ENCODE data around the gene NUP210L.

The NUP210L gene

DNA sequence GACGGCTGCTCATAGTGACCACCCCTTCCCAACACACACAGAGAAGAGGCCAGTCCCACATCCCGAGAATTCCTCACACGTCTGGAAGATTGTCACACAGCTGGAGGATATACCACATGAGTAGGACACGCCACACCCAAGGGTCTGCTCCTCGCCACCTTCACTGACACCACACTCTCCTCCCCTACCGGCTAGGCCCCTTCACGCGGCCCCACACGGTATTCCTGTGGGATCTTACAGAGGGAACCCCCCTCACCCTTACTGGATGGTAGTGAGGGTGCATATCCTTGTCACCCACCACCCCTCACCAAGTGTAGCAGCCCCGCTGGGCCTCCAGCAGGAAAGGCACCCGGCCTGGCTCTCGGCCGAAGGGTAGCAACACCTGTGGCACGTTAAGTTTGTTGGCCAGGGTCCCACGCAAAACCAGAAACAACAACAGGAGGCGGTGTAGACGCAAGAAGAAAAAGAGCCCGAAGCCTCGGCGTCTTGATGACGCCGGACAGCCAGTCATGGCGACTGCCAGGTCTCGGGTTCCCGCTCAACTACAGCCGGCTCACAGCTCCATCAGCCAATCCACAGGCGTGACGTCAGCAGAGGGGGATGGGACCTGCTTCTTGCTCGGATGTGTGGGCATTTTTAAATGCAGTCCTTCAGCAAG is at the start of gene NUP210L:
TSS of gene NUP210L (minus strand) at position 540 of the 658 bp plus-strand sequence.
- TF ChIP-seq POLR2A (IDR thresholded peaks at IDR 0.05; ENCODE audit: low read length) (no peak), GATA1 (IDR thresholded peaks at IDR 0.05; ENCODE audit: low read depth, low read length) (no peak)
- DNase-seq: peak; percentile 29 to 44

DNA sequence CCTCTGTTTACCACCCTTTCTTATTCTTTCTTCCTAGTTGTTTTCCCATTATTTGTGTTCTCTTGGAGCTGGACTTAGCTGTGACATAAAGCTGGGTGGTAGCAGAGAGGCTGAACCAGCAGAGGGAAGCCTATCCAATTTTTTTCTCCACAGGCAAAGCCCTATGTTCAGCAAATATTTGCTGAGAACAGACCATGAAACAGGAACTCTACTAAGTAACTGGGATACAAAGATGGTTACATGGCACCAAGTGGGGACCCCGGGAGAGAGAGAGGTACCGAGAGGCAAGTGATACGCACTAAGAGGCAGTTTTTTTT is 44.6 kb upstream of the NUP210L start:
- TF ChIP-seq POLR2A (IDR thresholded peaks at IDR 0.05; ENCODE audit: low read length) (no peak), GATA1 (IDR thresholded peaks at IDR 0.05; ENCODE audit: low read depth, low read length) (no peak)

DNA sequence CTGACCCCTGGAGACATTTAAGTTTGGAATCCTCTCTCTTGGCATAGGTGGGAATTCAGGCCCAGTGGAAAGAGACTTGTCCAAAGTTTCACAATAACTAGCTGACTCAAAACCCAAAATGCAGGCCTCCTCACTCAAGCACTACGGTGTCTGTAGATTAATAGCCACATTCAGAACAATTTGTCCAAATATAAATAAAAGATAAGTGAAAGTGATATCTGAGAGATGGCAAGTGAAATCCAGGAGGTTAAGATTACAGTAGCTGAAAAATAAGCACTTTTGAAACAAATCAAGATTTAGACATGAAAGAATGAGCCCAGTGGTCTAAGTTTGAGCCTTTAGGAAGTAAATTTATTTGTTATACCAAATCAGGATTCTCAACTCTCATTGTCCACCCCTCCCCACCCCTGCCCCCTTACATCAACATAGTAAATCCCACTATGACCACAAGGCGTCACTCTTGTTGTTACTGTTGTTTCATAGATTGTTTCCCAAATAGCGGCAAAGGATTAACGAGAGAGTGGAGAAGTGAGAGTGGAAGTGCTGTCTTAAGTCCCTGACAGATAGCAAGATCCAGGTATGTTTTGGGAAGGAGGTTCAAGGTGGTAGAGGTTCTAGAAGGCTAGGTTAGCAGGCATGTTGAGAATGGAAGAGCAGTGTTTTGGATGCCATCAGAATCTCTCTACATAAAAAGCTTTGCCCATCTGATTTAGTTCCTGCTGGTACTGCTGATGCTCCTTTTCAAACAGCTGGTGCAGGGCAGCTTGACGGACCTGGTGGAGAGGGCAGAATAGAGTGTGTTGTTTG is 44.1 kb upstream of the NUP210L start:
- TF ChIP-seq GATA1 (IDR thresholded peaks at IDR 0.05; ENCODE audit: low read depth, low read length): no peak
- TF ChIP-seq POLR2A (IDR thresholded peaks at IDR 0.05; ENCODE audit: low read length): no peak

More for the DNA sequence above, 44.6 kb upstream of the NUP210L start:
- DNase-seq: no peak

DNA sequence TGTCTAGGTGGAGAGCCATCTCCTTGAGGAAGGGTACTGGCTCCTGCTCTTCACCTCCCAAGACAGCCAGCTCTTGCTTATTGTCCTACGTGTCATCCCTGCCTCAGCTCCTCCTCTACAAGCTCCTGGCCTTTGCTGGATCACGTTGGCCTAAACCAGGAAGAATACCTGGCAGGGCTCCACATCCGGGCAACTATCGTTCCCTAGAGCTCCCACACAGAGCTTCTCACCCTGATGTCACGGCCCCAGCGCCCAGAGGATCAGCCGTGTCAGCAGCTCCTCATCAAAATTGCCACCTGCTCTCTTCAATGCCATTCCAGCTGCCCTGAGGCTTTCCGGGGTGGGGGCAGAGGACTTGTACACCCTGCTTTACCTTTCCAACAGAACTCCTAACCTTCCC is 38.9 kb upstream of the NUP210L start:
- TF ChIP-seq GATA1 (IDR thresholded peaks at IDR 0.05; ENCODE audit: low read depth, low read length): no peak
- no peak for TF ChIP-seq POLR2A (IDR thresholded peaks at IDR 0.05; ENCODE audit: low read length)
- DNase-seq: no peak

More for the DNA sequence above, 44.1 kb upstream of the NUP210L start:
- peak; percentile 64 to 79 for DNase-seq

DNA sequence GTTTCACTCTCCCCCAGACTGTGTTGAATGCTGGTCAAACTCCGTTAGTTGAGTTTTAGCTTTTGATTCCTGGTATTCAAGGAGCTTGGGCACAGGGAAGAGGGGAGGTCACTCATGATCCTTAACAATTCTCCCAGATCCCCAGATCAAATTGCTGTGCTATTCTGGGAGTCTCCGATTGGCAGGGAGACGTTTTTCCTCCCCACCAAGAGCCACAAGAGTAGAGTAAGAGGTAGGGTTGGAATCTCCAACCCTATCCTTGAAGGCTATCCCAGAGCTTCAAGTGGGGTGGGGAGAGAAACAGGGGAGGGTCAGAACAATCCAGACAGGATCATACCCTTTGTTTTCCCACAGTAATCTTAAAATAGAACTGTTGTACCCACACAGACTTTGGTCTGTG is 37.6 kb upstream of the NUP210L start:
- DNase-seq: no peak
- TF ChIP-seq POLR2A (IDR thresholded peaks at IDR 0.05; ENCODE audit: low read length): no peak
- TF ChIP-seq GATA1 (IDR thresholded peaks at IDR 0.05; ENCODE audit: low read depth, low read length): no peak

DNA sequence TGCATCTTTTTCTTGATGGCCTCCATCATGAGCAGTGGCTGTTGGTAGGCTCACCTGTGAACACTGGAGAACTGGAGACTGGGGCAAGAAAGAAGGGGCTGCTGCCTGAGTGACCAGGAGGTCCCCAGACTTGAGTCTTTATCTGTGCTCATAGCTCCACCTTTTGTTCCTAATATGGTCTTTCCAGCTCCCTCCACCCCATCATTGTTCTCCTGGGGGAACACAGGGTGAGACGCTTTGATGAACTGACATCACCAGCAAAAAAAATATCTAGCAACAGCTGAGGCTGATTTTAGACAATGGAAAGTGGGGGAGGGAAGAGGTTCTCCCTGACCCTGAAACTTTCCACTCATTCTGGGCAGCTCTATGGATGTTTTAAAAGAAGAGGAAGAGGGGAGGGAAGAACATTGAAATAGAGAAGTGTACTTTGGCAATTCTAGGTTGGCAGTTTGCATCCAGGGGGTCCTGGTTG is 37.2 kb upstream of the NUP210L start, which contains the start of gene TPM3:
TSS of gene TPM3 (minus strand) at position 111 of the 472 bp plus-strand sequence. CDS start at position 29, 82 bp downstream.
- DNase-seq: no peak
- TF ChIP-seq GATA1 (IDR thresholded peaks at IDR 0.05; ENCODE audit: low read depth, low read length): no peak
- no peak for TF ChIP-seq POLR2A (IDR thresholded peaks at IDR 0.05; ENCODE audit: low read length)

DNA sequence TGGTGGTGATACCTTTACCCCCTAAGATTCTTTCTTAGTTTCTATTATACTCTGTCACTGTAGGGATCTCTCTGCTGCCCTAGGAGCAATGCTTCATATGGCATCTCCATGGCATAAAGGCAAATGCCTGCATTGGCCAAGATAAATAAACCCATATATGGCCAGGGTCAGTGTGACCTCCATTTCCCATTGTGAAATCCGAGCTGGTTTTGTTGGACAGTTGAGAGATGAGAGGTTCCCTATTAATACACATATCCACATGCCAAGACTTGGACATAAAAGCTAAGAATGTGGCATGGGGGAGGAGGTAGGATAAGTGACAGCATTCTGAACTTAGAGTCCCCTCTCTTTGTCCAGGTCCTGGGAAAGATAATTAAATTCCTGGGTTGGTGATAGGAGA is 35.7 kb upstream of the NUP210L start:
- TF ChIP-seq POLR2A (IDR thresholded peaks at IDR 0.05; ENCODE audit: low read length): no peak
- no peak for TF ChIP-seq GATA1 (IDR thresholded peaks at IDR 0.05; ENCODE audit: low read depth, low read length)
- no peak for DNase-seq

DNA sequence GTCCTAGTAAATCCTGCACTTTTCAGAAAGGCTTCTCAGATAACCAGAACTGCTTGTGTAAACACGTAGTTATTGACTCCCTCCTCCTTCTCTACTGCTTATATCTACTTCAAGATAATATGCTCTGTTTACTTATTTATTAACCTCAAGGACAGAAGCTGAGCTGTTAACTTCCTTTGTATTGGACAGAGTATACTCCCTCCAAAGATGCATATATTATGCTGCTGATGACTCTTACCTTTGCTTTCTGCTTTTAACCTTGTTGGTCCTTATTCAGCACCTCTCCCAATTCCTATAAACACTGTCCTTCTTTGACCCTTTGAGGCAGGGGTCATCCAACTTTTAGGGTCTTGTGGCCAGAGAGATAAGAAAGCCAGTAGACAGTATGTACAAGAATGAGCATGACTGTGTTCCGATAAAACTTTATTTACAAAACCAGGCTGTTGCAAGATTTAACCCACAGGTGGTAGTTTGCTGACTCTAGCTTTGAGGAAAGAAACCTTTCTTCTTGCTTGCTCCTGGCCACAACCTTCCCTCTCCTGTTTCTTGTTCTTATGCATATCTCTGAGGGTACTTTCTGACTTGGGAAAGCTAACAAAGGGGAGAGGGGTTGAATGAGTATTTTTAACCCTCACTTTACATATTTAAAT is 32.1 kb upstream of the NUP210L start:
- no peak for TF ChIP-seq POLR2A (IDR thresholded peaks at IDR 0.05; ENCODE audit: low read length)
- TF ChIP-seq GATA1 (IDR thresholded peaks at IDR 0.05; ENCODE audit: low read depth, low read length): no peak
- DNase-seq: peak in 1 of 2 experiments; percentile 11

DNA sequence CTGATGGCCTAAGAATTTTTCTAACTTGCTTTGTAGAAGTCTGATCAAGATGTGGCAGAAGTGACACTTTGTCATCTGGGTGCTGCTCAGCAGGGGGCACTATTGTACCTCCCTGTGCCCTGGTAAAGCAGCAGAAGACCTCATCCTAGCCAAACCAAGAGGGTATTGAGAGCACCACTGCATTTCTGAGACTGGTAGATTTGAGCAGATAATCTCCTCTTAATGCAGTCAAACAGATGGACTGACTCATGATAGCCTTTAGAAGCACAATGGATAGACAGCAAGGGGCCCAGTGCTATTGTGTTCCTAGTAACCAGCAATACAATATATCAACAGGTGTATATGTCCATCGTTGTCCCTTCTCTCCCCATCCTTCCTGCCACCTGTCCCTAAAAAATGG is 31.3 kb upstream of the NUP210L start:
- TF ChIP-seq GATA1 (IDR thresholded peaks at IDR 0.05; ENCODE audit: low read depth, low read length) (no peak), POLR2A (IDR thresholded peaks at IDR 0.05; ENCODE audit: low read length) (no peak)
- DNase-seq: peak; percentile 82 to 86

DNA sequence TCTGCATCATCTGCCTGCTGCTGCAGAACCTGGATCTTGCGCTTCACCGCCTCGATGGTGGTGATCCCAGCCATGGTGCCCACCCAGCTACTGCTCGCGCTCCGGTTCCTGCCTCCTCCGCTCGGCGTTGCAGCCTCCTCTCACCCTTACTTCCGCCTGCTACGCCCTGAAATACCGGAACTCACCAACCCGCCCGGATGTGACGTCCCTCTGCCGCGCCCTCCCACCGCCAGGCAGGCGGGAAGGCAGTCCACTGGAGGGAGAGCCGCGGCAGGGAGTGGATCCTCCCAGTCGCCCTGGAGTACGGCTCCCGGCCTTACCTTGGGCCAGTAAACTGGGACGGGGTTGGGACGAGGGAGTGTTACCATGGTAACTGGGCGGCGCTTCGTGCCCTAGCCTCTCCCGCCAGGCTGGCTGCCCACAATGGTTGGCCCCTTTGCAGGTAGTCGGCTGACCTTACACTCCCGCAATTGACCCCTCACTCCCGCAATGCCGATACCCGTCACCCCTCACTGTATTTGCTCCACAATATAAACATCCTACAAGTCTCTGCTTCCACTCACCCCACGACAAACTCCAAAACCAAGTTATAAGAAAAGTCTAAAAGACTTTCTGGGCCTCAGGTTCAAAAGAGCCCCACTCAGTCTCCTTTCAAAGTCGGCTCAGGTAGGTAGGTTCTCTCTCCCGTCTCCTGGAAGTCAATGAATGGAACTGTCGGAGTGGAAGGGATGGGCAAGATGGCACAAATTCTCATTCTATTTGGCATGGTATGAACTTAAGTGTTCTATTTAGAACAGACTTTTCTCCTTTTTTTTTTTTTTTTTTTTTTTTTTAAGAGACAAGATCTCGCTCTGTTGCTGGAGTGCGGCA is 28.4 kb upstream of the NUP210L start:
- peak; percentile 95 to 97 for DNase-seq
- TF ChIP-seq POLR2A (IDR thresholded peaks at IDR 0.05; ENCODE audit: low read length) (peak; percentile 99), GATA1 (IDR thresholded peaks at IDR 0.05; ENCODE audit: low read depth, low read length) (no peak)

DNA sequence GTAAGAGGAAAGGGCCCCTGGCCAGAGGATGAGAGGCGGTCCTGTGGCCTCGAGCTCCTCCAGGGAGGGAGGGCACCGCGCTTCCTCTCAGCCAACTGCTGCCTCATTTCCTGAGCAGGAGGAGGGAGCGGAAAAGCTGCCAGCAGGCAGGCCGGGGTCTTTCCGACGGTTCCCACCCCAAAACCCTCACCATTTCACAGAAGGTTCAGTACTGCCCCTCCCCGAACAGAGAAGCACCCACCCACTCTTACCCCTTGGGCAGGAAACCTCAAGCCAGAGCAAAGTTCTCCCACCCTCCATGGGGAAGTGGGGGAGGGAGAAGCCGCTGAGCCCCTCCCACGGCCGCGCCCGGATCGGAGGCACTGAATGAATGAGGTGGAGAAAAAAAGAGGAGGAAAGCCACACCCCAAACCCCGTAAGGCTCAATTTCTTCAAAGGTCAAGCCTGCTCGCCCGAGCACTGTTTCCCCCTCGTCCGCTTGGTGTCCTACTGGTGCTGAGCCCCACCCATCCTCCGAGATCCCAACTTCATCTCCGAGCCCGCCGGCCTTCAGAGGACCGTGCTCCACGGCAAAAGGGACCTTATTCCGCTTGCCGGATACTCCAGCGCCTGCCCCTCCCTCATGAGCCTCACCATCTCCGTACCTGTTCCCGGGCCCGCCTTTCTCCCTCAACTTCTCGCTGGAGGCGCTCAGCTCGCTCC is 27.6 kb upstream of the NUP210L start:
- TF ChIP-seq POLR2A (IDR thresholded peaks at IDR 0.05; ENCODE audit: low read length) (no peak), GATA1 (IDR thresholded peaks at IDR 0.05; ENCODE audit: low read depth, low read length) (no peak)
- peak; percentile 74 to 82 for DNase-seq

DNA sequence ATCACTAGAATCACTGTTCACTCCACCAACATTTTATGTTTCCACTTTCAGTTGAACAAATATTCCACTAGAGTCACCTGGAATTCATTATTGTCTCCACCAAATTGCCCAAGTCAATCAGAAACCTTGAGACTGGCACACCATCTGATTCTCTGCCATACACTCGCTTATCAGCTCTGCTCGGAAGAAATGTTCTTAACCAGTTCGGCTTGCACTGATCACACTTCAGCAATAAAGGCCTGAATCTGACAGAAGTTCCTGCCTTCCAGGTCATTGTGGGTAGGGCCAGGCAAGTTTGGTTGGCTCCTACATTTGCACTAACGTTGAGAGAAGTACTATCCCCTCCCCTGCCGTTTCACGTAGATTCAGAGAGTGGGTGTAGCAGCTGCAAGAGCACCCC is 27.1 kb upstream of the NUP210L start:
- DNase-seq: peak; percentile 66 to 73
- TF ChIP-seq GATA1 (IDR thresholded peaks at IDR 0.05; ENCODE audit: low read depth, low read length) (no peak), POLR2A (IDR thresholded peaks at IDR 0.05; ENCODE audit: low read length) (no peak)
